Measurements from ENCODE around the gene SMOC1. TPM values are rescaled to one million over a fixed set of nuclear protein-coding genes. Genes with fewer than 3 reads are reported as not detected.

Gene SMOC1
- total and polyA plus RNA-seq, 2 donors (not counting 1 experiment from before 2014, with no cell fraction given): 0.06 TPM; not detected in 1

- Histone ChIP-seq H4K20me1 (ENCODE audit: control insufficient read depth, extremely low read depth, insufficient read depth, low read length) (no peaks in the 10 kb centered on the region), H3K27ac (ENCODE audit: insufficient read depth, low read length) (no peak overlapping the region), H3K9me3 (ENCODE audit: control insufficient read depth, insufficient read depth, low read depth, low read length) (no peaks in the 10 kb centered on the region), H3K9ac (ENCODE audit: insufficient read depth, low read length) (no peak overlapping the region), H3K36me3 (ENCODE audit: control insufficient read depth, insufficient read depth, low read length) (no peaks in the 10 kb centered on the region), H3K4me3 (replicated peaks in 1 of 4; ENCODE audit: control extremely low read depth in 1 of 4, insufficient read depth in 1 of 4, low read depth in 3 of 4, low read length in 4 of 4) (no peak overlapping the region), H3K4me2 (ENCODE audit: extremely low read depth, insufficient read depth, low read length) (no peak overlapping the region), H2AFZ (ENCODE audit: low read length) (no peak overlapping the region), H3K27me3 (ENCODE audit: control insufficient read depth, insufficient read depth, low read length) (no peaks in the 10 kb centered on the region), H3K79me2 (ENCODE audit: control insufficient read depth, insufficient read depth, low read length) (no peaks in the 10 kb centered on the region), H3K4me1 (ENCODE audit: control insufficient read depth, extremely low read depth, insufficient read depth, low read length) (no peaks in the 10 kb centered on the region)
- TF ChIP-seq EZH2 (IDR thresholded peaks at IDR 0.05; ENCODE audit: low read length, missing control alignments) (no peak), CTCF (conservative IDR thresholded peaks at IDR 0.05 in 1 of 2, IDR thresholded peaks at IDR 0.05 in 1 of 2; ENCODE audit: low read depth in 1 of 2, low read length in 2 of 2) (no peak)
- no peak for DNase-seq (ENCODE audit: low read depth in 2 of 2)
Observed at GRCh38 chr14:70077005-70077404, 197.8 kb downstream of the SMOC1 start.

DNA sequence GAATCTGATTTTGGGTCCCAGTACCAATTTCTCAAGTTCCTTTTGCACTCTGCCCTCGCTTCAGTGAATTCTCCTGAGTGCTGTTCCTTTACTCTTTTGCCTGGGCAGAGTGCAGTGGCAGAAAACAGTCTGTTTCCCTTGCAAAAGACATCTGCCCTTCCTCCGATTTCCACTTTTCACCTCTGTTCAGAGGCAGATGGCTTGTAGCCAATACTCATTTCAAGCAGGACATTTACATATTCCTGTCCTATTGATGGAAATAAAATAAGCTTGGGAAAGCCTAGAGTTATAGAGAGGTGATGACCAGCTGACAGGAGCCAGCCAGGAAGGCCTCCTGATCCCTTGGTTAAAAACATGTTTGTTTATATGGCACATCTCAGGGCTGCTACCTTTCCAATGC lies 198.5 kb downstream of the SMOC1 start:
- no peak overlapping the region for H3K27ac ChIP-seq (ENCODE audit: insufficient read depth, low read length)
- no peaks in the 10 kb centered on the region for H3K36me3 ChIP-seq (ENCODE audit: control insufficient read depth, insufficient read depth, low read length)
- no peak overlapping the region for H3K4me2 ChIP-seq (ENCODE audit: extremely low read depth, insufficient read depth, low read length)
- H3K4me3 ChIP-seq (replicated peaks in 1 of 4; ENCODE audit: control extremely low read depth in 1 of 4, insufficient read depth in 1 of 4, low read depth in 3 of 4, low read length in 4 of 4): no peak overlapping the region
- no peaks in the 10 kb centered on the region for H3K27me3 ChIP-seq (ENCODE audit: control insufficient read depth, insufficient read depth, low read length)
- no peak overlapping the region for H3K9ac ChIP-seq (ENCODE audit: insufficient read depth, low read length)
- no peak for DNase-seq (ENCODE audit: low read depth in 2 of 2)
- H3K4me1 ChIP-seq (ENCODE audit: control insufficient read depth, extremely low read depth, insufficient read depth, low read length): no peaks in the 10 kb centered on the region
- no peaks in the 10 kb centered on the region for H4K20me1 ChIP-seq (ENCODE audit: control insufficient read depth, extremely low read depth, insufficient read depth, low read length)
- H2AFZ ChIP-seq (ENCODE audit: low read length): no peak overlapping the region
- no peaks in the 10 kb centered on the region for H3K79me2 ChIP-seq (ENCODE audit: control insufficient read depth, insufficient read depth, low read length)
- TF ChIP-seq CTCF (conservative IDR thresholded peaks at IDR 0.05 in 1 of 2, IDR thresholded peaks at IDR 0.05 in 1 of 2; ENCODE audit: low read depth in 1 of 2, low read length in 2 of 2) (no peak), EZH2 (IDR thresholded peaks at IDR 0.05; ENCODE audit: low read length, missing control alignments) (no peak)
- no peaks in the 10 kb centered on the region for H3K9me3 ChIP-seq (ENCODE audit: control insufficient read depth, insufficient read depth, low read depth, low read length)

DNA sequence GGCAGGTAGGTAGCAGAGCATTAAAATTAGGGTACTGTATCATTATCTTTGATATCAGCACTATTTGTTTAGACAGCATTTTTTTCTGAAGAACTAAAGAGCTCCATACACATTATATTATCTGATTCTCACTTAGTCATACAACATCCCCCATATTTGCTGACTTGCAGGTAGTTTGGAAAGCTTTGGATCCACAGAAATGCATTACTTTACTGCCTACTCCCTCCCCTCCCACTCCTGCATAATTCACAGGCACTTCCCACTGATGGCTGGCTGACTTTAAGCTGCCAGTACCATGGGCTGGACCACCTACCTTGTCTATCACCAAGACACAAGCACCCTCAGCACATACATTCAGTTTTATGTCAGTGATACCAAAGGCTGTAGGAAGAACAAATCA lies 199.1 kb downstream of the SMOC1 start:
- H3K27ac ChIP-seq (ENCODE audit: insufficient read depth, low read length): no peak overlapping the region
- H3K4me1 ChIP-seq (ENCODE audit: control insufficient read depth, extremely low read depth, insufficient read depth, low read length): no peaks in the 10 kb centered on the region
- TF ChIP-seq CTCF (conservative IDR thresholded peaks at IDR 0.05 in 1 of 2, IDR thresholded peaks at IDR 0.05 in 1 of 2; ENCODE audit: low read depth in 1 of 2, low read length in 2 of 2) (no peak), EZH2 (IDR thresholded peaks at IDR 0.05; ENCODE audit: low read length, missing control alignments) (no peak)
- H4K20me1 ChIP-seq (ENCODE audit: control insufficient read depth, extremely low read depth, insufficient read depth, low read length): no peaks in the 10 kb centered on the region
- no peak overlapping the region for H2AFZ ChIP-seq (ENCODE audit: low read length)
- no peaks in the 10 kb centered on the region for H3K27me3 ChIP-seq (ENCODE audit: control insufficient read depth, insufficient read depth, low read length)
- H3K9me3 ChIP-seq (ENCODE audit: control insufficient read depth, insufficient read depth, low read depth, low read length): no peaks in the 10 kb centered on the region
- no peak overlapping the region for H3K4me2 ChIP-seq (ENCODE audit: extremely low read depth, insufficient read depth, low read length)
- no peaks in the 10 kb centered on the region for H3K79me2 ChIP-seq (ENCODE audit: control insufficient read depth, insufficient read depth, low read length)
- no peak for DNase-seq (ENCODE audit: low read depth in 2 of 2)
- H3K9ac ChIP-seq (ENCODE audit: insufficient read depth, low read length): no peak overlapping the region
- no peak overlapping the region for H3K4me3 ChIP-seq (replicated peaks in 1 of 4; ENCODE audit: control extremely low read depth in 1 of 4, insufficient read depth in 1 of 4, low read depth in 3 of 4, low read length in 4 of 4)
- H3K36me3 ChIP-seq (ENCODE audit: control insufficient read depth, insufficient read depth, low read length): no peaks in the 10 kb centered on the region

Data from fibroblast of lung (primary cell).